GM06990 (cell line): ENCODE data around the gene PRRT1B.

Experiments used
- DNase-seq: peaks from one replicate; pipeline ENCODE4 v3.0.0-alpha.2; 2011; ENCODE audit not compliant: insufficient read length; ENCODE audit errors: extremely low read depth
- H3K27me3 ChIP-seq: replicated peaks from 2 replicates; pipeline ENCODE4 v1.6.0; 2011; ENCODE audit warnings: low read length; ENCODE audit not compliant: control insufficient read depth, insufficient read depth
- H3K36me3 ChIP-seq: 2 replicates; pipeline ENCODE4 v1.5.1; 2011; ENCODE audit warnings: low read length; ENCODE audit not compliant: control insufficient read depth, insufficient read depth
- H3K4me3 ChIP-seq: replicated peaks from 2 replicates; pipeline ENCODE4 v1.5.1; 2011; ENCODE audit warnings: low read depth, mild to moderate bottlenecking, control low read depth, low read length
- TF ChIP-seq, protein P1 (sequence below): IDR thresholded peaks from 2 replicates; pipeline ENCODE4 v1.5.1; 2011; ENCODE audit warnings: low read length, control low read depth, mild to moderate bottlenecking, inconsistent platforms; ENCODE audit not compliant: insufficient read depth, poor library complexity, severe bottlenecking

The PRRT1B gene

DNA sequence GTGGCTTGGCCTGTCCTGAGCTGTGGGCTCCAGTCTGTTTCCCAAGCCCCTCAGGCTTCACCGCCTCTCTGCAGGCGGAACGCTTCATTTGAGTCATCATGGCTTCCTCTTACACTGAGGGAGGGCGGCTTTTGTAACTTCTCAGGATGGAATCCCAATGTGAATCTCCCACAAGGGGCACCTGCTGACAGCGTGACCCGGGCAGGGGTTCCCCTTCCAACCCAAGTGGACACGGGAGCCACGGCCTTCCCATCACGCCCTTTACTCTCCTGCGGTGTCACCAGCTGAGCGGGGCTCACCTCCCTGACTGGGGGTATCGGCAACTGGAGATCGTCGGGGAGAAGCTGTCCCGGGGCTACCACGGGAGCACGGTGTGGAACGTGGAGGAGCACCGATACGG lies 26.8 kb upstream of the PRRT1B start:
- TF ChIP-seq, protein P1, sequence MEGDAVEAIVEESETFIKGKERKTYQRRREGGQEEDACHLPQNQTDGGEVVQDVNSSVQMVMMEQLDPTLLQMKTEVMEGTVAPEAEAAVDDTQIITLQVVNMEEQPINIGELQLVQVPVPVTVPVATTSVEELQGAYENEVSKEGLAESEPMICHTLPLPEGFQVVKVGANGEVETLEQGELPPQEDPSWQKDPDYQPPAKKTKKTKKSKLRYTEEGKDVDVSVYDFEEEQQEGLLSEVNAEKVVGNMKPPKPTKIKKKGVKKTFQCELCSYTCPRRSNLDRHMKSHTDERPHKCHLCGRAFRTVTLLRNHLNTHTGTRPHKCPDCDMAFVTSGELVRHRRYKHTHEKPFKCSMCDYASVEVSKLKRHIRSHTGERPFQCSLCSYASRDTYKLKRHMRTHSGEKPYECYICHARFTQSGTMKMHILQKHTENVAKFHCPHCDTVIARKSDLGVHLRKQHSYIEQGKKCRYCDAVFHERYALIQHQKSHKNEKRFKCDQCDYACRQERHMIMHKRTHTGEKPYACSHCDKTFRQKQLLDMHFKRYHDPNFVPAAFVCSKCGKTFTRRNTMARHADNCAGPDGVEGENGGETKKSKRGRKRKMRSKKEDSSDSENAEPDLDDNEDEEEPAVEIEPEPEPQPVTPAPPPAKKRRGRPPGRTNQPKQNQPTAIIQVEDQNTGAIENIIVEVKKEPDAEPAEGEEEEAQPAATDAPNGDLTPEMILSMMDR, result no peak
- peaks cover 31% of the 10 kb centered on the region for H3K36me3 ChIP-seq

DNA sequence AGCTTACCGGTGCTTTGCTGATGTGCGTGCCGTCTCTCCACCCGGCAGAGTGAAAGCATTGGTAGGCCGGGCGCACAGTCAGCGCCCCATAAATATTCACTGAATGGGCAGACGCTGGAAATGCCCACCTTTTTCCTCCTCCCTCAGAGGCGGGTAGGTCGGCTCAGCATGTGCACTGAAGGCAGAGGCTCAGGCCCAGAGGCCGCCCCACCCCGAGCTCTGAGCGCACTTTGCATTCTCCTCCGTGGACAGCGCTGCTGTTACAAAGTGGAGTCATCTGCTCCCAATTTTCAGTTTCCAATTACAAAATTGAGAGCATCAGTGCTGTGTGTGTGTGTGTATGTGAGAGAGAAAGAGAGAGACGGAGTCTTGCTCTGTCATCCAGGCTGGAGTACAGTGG lies 24.8 kb upstream of the PRRT1B start:
- H3K36me3 ChIP-seq, result peaks cover 35% of the 10 kb centered on the region
- H3K27me3 ChIP-seq, result no peaks in the 10 kb centered on the region
- DNase-seq, result no peak
- H3K4me3 ChIP-seq, result no peak overlapping the region
- TF ChIP-seq, protein P1, result no peak

More for the DNA sequence above, 26.8 kb upstream of the PRRT1B start:
- DNase-seq, result no peak
- Histone ChIP-seq H3K4me3 (no peak overlapping the region), H3K27me3 (no peaks in the 10 kb centered on the region)

DNA sequence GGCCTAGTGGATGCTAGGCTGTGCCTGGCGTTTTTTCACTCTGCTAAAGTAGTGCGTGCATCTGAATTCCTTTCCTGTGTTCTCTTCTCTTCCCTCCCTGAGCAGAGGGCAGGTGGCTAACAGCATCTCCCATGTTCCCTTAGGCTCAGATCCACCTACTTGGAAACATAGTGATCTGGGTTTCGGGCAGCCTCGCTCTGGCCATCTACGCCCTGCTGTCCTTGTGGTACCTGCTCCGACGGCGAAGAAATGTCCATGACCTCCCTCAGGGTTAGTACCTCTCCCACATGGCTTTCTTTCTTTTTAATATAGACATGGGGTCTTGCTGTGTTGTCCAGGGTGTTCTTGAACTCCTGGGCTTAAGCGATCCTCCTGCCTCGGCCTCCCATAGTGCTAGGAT lies 24.1 kb upstream of the PRRT1B start:
- H3K36me3 ChIP-seq, result peaks cover 33% of the 10 kb centered on the region
- no peak overlapping the region for H3K4me3 ChIP-seq
- TF ChIP-seq, protein P1, result no peak
- no peaks in the 10 kb centered on the region for H3K27me3 ChIP-seq
- DNase-seq, result no peak

DNA sequence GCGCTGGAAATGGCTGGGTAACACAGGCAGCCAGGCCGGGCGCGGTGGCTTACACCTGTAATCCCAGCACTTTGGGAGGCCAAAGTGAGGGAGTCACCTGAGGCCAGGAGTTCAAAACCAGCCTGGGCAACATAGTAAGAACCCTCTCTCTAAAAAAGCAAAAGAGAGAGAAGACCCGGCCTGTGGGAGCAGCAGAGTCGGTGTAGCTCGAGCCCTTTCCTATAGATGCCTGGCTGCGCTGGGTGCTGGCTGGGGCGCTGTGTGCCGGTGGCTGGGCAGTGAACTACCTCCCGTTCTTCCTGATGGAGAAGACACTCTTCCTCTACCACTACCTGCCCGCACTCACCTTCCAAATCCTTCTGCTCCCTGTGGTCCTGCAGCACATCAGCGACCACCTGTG lies 23.5 kb upstream of the PRRT1B start:
- TF ChIP-seq, protein P1, result no peak

DNA sequence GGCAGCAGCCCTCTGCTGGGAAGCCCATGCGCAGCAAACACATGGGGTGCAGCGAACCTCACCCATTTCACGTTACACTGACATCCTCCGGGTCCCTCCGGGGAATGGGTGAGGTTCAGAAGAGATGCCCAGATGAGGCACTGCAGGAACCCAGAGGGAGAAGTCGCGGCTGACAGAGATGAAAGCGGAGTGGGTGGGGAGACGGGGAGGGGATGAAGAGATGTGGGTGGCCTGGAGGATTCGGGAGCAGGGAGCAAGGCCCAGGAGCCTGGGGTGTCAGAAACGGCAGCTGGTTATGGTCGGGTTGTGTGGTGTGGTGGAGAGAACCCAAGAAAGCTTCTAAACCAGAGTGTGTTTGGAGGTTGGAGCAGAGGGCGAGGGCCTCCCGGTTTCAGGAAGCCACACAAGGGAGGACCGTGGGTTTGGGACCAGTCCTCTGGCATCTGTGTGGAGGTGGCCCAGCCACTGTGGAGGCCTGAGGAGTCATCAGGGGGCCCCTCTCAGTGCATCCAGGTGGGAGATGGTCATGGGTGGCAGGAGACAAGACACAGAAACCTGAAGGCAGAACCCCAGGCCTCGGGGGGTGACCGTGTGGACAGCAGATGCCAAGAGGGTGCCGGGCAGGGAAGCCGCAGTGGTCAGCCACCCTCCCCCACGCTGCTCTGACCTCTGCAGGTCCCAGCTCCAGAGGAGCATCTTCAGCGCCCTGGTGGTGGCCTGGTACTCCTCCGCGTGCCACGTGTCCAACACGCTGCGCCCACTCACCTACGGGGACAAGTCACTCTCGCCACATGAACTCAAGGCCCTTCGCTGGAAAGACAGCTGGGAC lies 22.9 kb upstream of the PRRT1B start:
- Histone ChIP-seq H3K4me3 (no peak overlapping the region), H3K27me3 (no peaks in the 10 kb centered on the region), H3K36me3 (peaks cover 34% of the 10 kb centered on the region)
- DNase-seq, result no peak
- TF ChIP-seq, protein P1, result no peak

More for the DNA sequence above, 23.5 kb upstream of the PRRT1B start:
- Histone ChIP-seq H3K4me3 (no peak overlapping the region), H3K36me3 (peaks cover 34% of the 10 kb centered on the region), H3K27me3 (no peaks in the 10 kb centered on the region)
- no peak for DNase-seq

DNA sequence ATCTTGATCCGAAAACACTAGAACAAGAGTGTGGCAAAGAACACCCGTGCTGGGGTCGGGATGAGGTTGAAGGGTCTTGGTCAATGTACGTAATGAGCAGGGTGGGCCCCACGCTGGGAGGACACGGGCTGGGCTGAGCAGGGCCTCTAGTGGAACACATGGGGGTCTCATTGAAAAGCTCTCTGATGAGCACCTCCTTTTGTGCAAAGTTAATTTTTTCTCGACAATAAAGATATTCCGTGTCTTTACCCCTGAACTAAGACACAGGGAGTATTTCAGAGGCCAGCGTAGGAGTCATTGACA lies 22.3 kb upstream of the PRRT1B start:
- no peak overlapping the region for H3K4me3 ChIP-seq

More for the DNA sequence above, 22.3 kb upstream of the PRRT1B start:
- Histone ChIP-seq H3K27me3 (no peaks in the 10 kb centered on the region), H3K36me3 (peaks cover 34% of the 10 kb centered on the region)
- TF ChIP-seq, protein P1, result no peak
- DNase-seq, result no peak
